Measurements from ENCODE around the gene FGD6.

Gene FGD6

GRCh38 chr12:95182868-95183415 is 34.3 kb downstream of the FGD6 start:
- peak overlapping the region; percentile 65 for H3K4ac ChIP-seq (ENCODE audit: low read depth, low read length)
- no peaks in the 10 kb centered on the region for H3K9me3 ChIP-seq (ENCODE audit: insufficient read depth, low read depth, low read length)
- H4K12ac ChIP-seq (ENCODE audit: low read depth, low read length), result no peak overlapping the region
- no peak overlapping the region for H3K23ac ChIP-seq (ENCODE audit: low read length)
- H3K27ac ChIP-seq (ENCODE audit: low read depth, low read length), result peak overlapping the region; percentile 48
- H3K4me1 ChIP-seq (ENCODE audit: control insufficient read depth in 1 of 2, insufficient read depth in 2 of 2, low read length in 2 of 2), result peaks cover 11 to 17% of the 10 kb centered on the region in 2 experiments
- WGBS (ENCODE audit: extremely low coverage, insufficient coverage, insufficient read length), result no CpG with 5 or more reads among the region's 5 CpGs
- H3K14ac ChIP-seq (ENCODE audit: low read length), result peak overlapping the region; percentile 55
- no peak overlapping the region for H3K9ac ChIP-seq (ENCODE audit: low read length)
- H4K8ac ChIP-seq (ENCODE audit: low read depth, low read length), result peak overlapping the region; percentile 8
- H3K27me3 ChIP-seq (ENCODE audit: insufficient read depth, low read length), result no peaks in the 10 kb centered on the region
- no peak overlapping the region for H3K4me3 ChIP-seq (ENCODE audit: low read depth, low read length)
- H3K36me3 ChIP-seq (ENCODE audit: control insufficient read depth in 1 of 2, insufficient read depth in 2 of 2, low read length in 2 of 2), result peaks cover 4 to 8% of the 10 kb centered on the region in 2 experiments
- peak overlapping the region; percentile 27 for H2BK12ac ChIP-seq (ENCODE audit: low read length)
- peak overlapping the region; percentile 41 for H2BK5ac ChIP-seq (ENCODE audit: low read depth, low read length, poor library complexity)
- peak overlapping the region; percentile 24 for H2AFZ ChIP-seq (ENCODE audit: insufficient read depth, low read length, poor library complexity)
- peaks cover 2% of the 10 kb centered on the region for H3K79me2 ChIP-seq (ENCODE audit: control insufficient read depth, insufficient read depth, low read length, poor library complexity)
- H2AK5ac ChIP-seq (ENCODE audit: low read length), result peak overlapping the region; percentile 31
- H3K79me1 ChIP-seq (ENCODE audit: low read length), result peaks cover 13% of the 10 kb centered on the region
- peak overlapping the region; percentile 25 for H3K18ac ChIP-seq (ENCODE audit: low read length)
- H2BK120ac ChIP-seq (ENCODE audit: insufficient read depth, low read length, poor library complexity), result peak overlapping the region; percentile 2
- DNase-seq, result peak; percentile 42 to 75
- H4K91ac ChIP-seq (ENCODE audit: low read depth, low read length), result peak overlapping the region; percentile 75
- no peak overlapping the region for H3K4me2 ChIP-seq (ENCODE audit: low read length)

- Histone ChIP-seq H3K9ac (ENCODE audit: low read length) (no peak overlapping the region), H3K4me1 (ENCODE audit: control insufficient read depth in 1 of 2, insufficient read depth in 2 of 2, low read length in 2 of 2) (peaks cover 11 to 20% of the 10 kb centered on the region in 2 experiments), H3K79me1 (ENCODE audit: low read length) (peaks cover 15% of the 10 kb centered on the region), H3K18ac (ENCODE audit: low read length) (no peak overlapping the region), H3K27ac (ENCODE audit: low read depth, low read length) (peak overlapping the region; percentile 14), H2AFZ (ENCODE audit: insufficient read depth, low read length, poor library complexity) (no peak overlapping the region), H3K4ac (ENCODE audit: low read depth, low read length) (no peak overlapping the region), H2AK5ac (ENCODE audit: low read length) (no peak overlapping the region), H3K4me3 (ENCODE audit: low read depth, low read length) (no peak overlapping the region), H4K8ac (ENCODE audit: low read depth, low read length) (no peak overlapping the region), H2BK5ac (ENCODE audit: low read depth, low read length, poor library complexity) (no peak overlapping the region), H2BK12ac (ENCODE audit: low read length) (no peak overlapping the region), H2BK120ac (ENCODE audit: insufficient read depth, low read length, poor library complexity) (no peak overlapping the region), H4K91ac (ENCODE audit: low read depth, low read length) (no peak overlapping the region), H3K79me2 (ENCODE audit: control insufficient read depth, insufficient read depth, low read length, poor library complexity) (peaks cover 2% of the 10 kb centered on the region), H4K12ac (ENCODE audit: low read depth, low read length) (no peak overlapping the region), H3K14ac (ENCODE audit: low read length) (no peak overlapping the region), H3K23ac (ENCODE audit: low read length) (no peak overlapping the region), H3K4me2 (ENCODE audit: low read length) (no peak overlapping the region), H3K36me3 (ENCODE audit: control insufficient read depth in 1 of 2, insufficient read depth in 2 of 2, low read length in 2 of 2) (peaks cover 4 to 8% of the 10 kb centered on the region in 2 experiments), H3K27me3 (ENCODE audit: insufficient read depth, low read length) (no peaks in the 10 kb centered on the region), H3K9me3 (ENCODE audit: insufficient read depth, low read depth, low read length) (no peaks in the 10 kb centered on the region)
- DNase-seq, result no peak
- WGBS (ENCODE audit: extremely low coverage, insufficient coverage, insufficient read length), result no CpG with 5 or more reads among the region's 2 CpGs
Observed at GRCh38 chr12:95181103-95181502, 36.2 kb downstream of the FGD6 start.

GRCh38 chr12:95179011-95179410 is 38.3 kb downstream of the FGD6 start:
- Histone ChIP-seq H3K9me3 (ENCODE audit: insufficient read depth, low read depth, low read length) (no peaks in the 10 kb centered on the region), H3K9ac (ENCODE audit: low read length) (no peak overlapping the region), H2AFZ (ENCODE audit: insufficient read depth, low read length, poor library complexity) (no peak overlapping the region), H3K18ac (ENCODE audit: low read length) (peak overlapping the region; percentile 41), H3K4ac (ENCODE audit: low read depth, low read length) (no peak overlapping the region), H3K27me3 (ENCODE audit: insufficient read depth, low read length) (no peaks in the 10 kb centered on the region), H3K27ac (ENCODE audit: low read depth, low read length) (peak overlapping the region; percentile 74), H3K79me1 (ENCODE audit: low read length) (peaks cover 15% of the 10 kb centered on the region), H2BK5ac (ENCODE audit: low read depth, low read length, poor library complexity) (peak overlapping the region; percentile 74), H3K23ac (ENCODE audit: low read length) (no peak overlapping the region), H3K79me2 (ENCODE audit: control insufficient read depth, insufficient read depth, low read length, poor library complexity) (peaks cover 2% of the 10 kb centered on the region), H3K4me3 (ENCODE audit: low read depth, low read length) (no peak overlapping the region), H3K4me2 (ENCODE audit: low read length) (no peak overlapping the region), H3K14ac (ENCODE audit: low read length) (peak overlapping the region; percentile 24), H4K91ac (ENCODE audit: low read depth, low read length) (peak overlapping the region; percentile 75), H2AK5ac (ENCODE audit: low read length) (peak overlapping the region; percentile 7), H3K4me1 (ENCODE audit: control insufficient read depth in 1 of 2, insufficient read depth in 2 of 2, low read length in 2 of 2) (peaks cover 11 to 21% of the 10 kb centered on the region in 2 experiments), H4K12ac (ENCODE audit: low read depth, low read length) (peak overlapping the region; percentile 14), H2BK12ac (ENCODE audit: low read length) (peak overlapping the region; percentile 42), H2BK120ac (ENCODE audit: insufficient read depth, low read length, poor library complexity) (peak overlapping the region; percentile 35), H3K36me3 (ENCODE audit: control insufficient read depth in 1 of 2, insufficient read depth in 2 of 2, low read length in 2 of 2) (peaks cover 4 to 8% of the 10 kb centered on the region in 2 experiments), H4K8ac (ENCODE audit: low read depth, low read length) (peak overlapping the region; percentile 33)
- no CpG with 5 or more reads among the region's 5 CpGs for WGBS (ENCODE audit: extremely low coverage, insufficient coverage, insufficient read length)
- DNase-seq, result peak; percentile 75 to 90

GRCh38 chr12:95178136-95178535 is 39.1 kb downstream of the FGD6 start:
- Histone ChIP-seq H3K27me3 (ENCODE audit: insufficient read depth, low read length) (no peaks in the 10 kb centered on the region), H4K8ac (ENCODE audit: low read depth, low read length) (no peak overlapping the region), H2BK12ac (ENCODE audit: low read length) (no peak overlapping the region), H3K4me1 (ENCODE audit: control insufficient read depth in 1 of 2, insufficient read depth in 2 of 2, low read length in 2 of 2) (peaks cover 9 to 22% of the 10 kb centered on the region in 2 experiments), H2AK5ac (ENCODE audit: low read length) (no peak overlapping the region), H3K9me3 (ENCODE audit: insufficient read depth, low read depth, low read length) (no peaks in the 10 kb centered on the region), H2BK5ac (ENCODE audit: low read depth, low read length, poor library complexity) (no peak overlapping the region), H3K4me3 (ENCODE audit: low read depth, low read length) (no peak overlapping the region), H4K12ac (ENCODE audit: low read depth, low read length) (no peak overlapping the region), H3K79me1 (ENCODE audit: low read length) (peaks cover 14% of the 10 kb centered on the region), H3K18ac (ENCODE audit: low read length) (no peak overlapping the region), H3K14ac (ENCODE audit: low read length) (no peak overlapping the region), H2BK120ac (ENCODE audit: insufficient read depth, low read length, poor library complexity) (no peak overlapping the region), H3K9ac (ENCODE audit: low read length) (no peak overlapping the region), H4K91ac (ENCODE audit: low read depth, low read length) (peak overlapping the region; percentile 14), H3K4ac (ENCODE audit: low read depth, low read length) (no peak overlapping the region), H3K27ac (ENCODE audit: low read depth, low read length) (peak overlapping the region; percentile 58), H3K23ac (ENCODE audit: low read length) (no peak overlapping the region), H3K4me2 (ENCODE audit: low read length) (peak overlapping the region; percentile 5), H2AFZ (ENCODE audit: insufficient read depth, low read length, poor library complexity) (no peak overlapping the region), H3K79me2 (ENCODE audit: control insufficient read depth, insufficient read depth, low read length, poor library complexity) (peaks cover under 1% of the 10 kb centered on the region), H3K36me3 (ENCODE audit: control insufficient read depth in 1 of 2, insufficient read depth in 2 of 2, low read length in 2 of 2) (peaks cover 1 to 3% of the 10 kb centered on the region in 2 experiments)
- peak; percentile 86 to 97 for DNase-seq
- WGBS (ENCODE audit: extremely low coverage, insufficient coverage, insufficient read length), result no CpG with 5 or more reads among the region's 4 CpGs
